Naive thymus-derived CD8-positive, alpha-beta T cell (primary cell): Measurements from ENCODE around the gene C5orf52. TPM values are rescaled to one million over a fixed set of nuclear protein-coding genes. Genes with fewer than 3 reads are reported as not detected.

ENCODE experiments used
- ATAC-seq, 2 donors: fragments of 150-1000 bp; cut with Tn5 transposase in 1 of 2; sonication (Bioruptor Pico), chemical (Tn5 transposase) in 1 of 2; 1 replicate in 1 of 2; 2 replicates in 1 of 2; pipeline ENCODE4 v1.10.0; 2021; ENCODE audit warnings: mild to moderate bottlenecking in 2 of 2, moderate library complexity in 2 of 2
- POLR2A ChIA-PET: fragments of 350-600 bp; sonication (Branson Sonifier 250); formaldehyde crosslinking; loops from one replicate; lab custom pipeline; 2021; ENCODE audit warnings: antibody characterized with exemption; lab: Charles Lee
- DNase-seq, 10 donors: peaks; one replicate each; pipeline versions ENCODE4 v3.0.0 to v3.0.0-alpha.2; 2020 to 2022
- H3K27ac Mint-ChIP-seq, 10 donors: one replicate each; pipeline ENCODE4 v1.8.0; 2020 to 2022; ENCODE audit warnings: mild to moderate bottlenecking in 10 of 10, mixed read lengths in 10 of 10, moderate library complexity in 4 of 10, inconsistent platforms in 1 of 10
- H3K27me3 Mint-ChIP-seq, 5 donors: one replicate each; pipeline ENCODE4 v1.8.0; 2021 to 2022; ENCODE audit warnings: mixed read lengths in 5 of 5
- H3K36me3 Mint-ChIP-seq, 3 donors: one replicate each; pipeline ENCODE4 v1.8.0; 2020 to 2022; ENCODE audit warnings: mixed read lengths in 3 of 3, mild to moderate bottlenecking in 2 of 3, inconsistent platforms in 1 of 3
- H3K4me1 Mint-ChIP-seq, 4 donors: one replicate each; pipeline ENCODE4 v1.8.0; 2021 to 2022; ENCODE audit warnings: mixed read lengths in 4 of 4
- H3K4me3 Mint-ChIP-seq, 10 donors: one replicate each; pipeline ENCODE4 v1.8.0; 2020 to 2022; ENCODE audit warnings: mild to moderate bottlenecking in 10 of 10, mixed read lengths in 10 of 10, moderate library complexity in 6 of 10, inconsistent platforms in 1 of 10
- H3K9me3 Mint-ChIP-seq, 9 donors: one replicate each; pipeline ENCODE4 v1.8.0; 2020 to 2022; ENCODE audit warnings: mixed read lengths in 9 of 9, mild to moderate bottlenecking in 3 of 9, inconsistent platforms in 1 of 9, moderate library complexity in 1 of 9
- polyA plus RNA-seq, 3 donors: library from polyadenylated mRNA; unstranded; fragments of 300-500 nt; fragmentation: Illumina TruSeq; gene quantifications; one replicate each; pipeline ENCODE4 v1.2.3, GENCODE V29; 2021
- total RNA-seq, 8 experiments: library from RNA in 2 of 8; stranded (reverse) in 2 of 8; gene quantifications; one replicate each; pipeline ENCODE4 v1.2.3 and lab custom pipeline; 2021 to 2026

C5orf52 gene
- total RNA-seq (not detected), polyA plus RNA-seq (not detected), total RNA-seq (lab: John Stamatoyannopoulos, UW) (0 reads per million in 6 experiments)

GRCh38 chr5:157670662-157671591, at the start of gene C5orf52:
Gene C5orf52, plus strand, starts transcription at chr5:157671533. Its CDS starts 82 bp downstream, at chr5:157671615.
- DNase-seq (no peak), ATAC-seq (peak; percentile 20 to 62)
- peaks cover 0 to 9% (median under 1%) of the 10 kb centered on the region in 9 donors for H3K9me3 Mint-ChIP-seq
- peak within 1 kb of the TSS; percentile 73 to 89 (median 81) for H3K4me3 Mint-ChIP-seq
- H3K4me1 Mint-ChIP-seq: peaks cover 20 to 28% (median 24%) of the 10 kb centered on the region in 4 donors
- peak within 1 kb of the TSS in 3 of 10 donors; percentile 48 to 59 (median 49) for H3K27ac Mint-ChIP-seq
- POLR2A ChIA-PET: interaction anchor here (0.5 kb wide), 1 partner anchor 139 kb away, joined by 4 read pairs; no protein-coding TSS in a partner anchor
- peaks cover 28 to 60% (median 38%) of the 10 kb centered on the region in 5 donors for H3K27me3 Mint-ChIP-seq
- H3K36me3 Mint-ChIP-seq: peaks cover 0 to 4% (median 4%) of the 10 kb centered on the region in 3 donors

- ATAC-seq: no peak
- Mint-ChIP-seq H3K27me3 (peaks cover 0 to 14% (median under 1%) of the 10 kb centered on the region in 5 donors), H3K4me3 (no peak overlapping the region), H3K36me3 (no peaks in the 10 kb centered on the region), H3K9me3 (peaks cover 0 to 21% (median 5%) of the 10 kb centered on the region in 9 donors), H3K4me1 (no peaks in the 10 kb centered on the region), H3K27ac (no peak overlapping the region)
- DNase-seq: no peak
- POLR2A ChIA-PET: no interaction called here
Observed at GRCh38 chr5:157624144-157624543, 47.2 kb upstream of the C5orf52 start.

- no peak for ATAC-seq
- no peak for DNase-seq
- POLR2A ChIA-PET: no interaction called here
- peaks cover 0 to 19% (median 7%) of the 10 kb centered on the region in 9 donors for H3K9me3 Mint-ChIP-seq
- H3K36me3 Mint-ChIP-seq: peaks cover 0 to 7% (median 0%) of the 10 kb centered on the region in 3 donors
- no peak overlapping the region for H3K27ac Mint-ChIP-seq
- no peak overlapping the region for H3K4me3 Mint-ChIP-seq
- H3K27me3 Mint-ChIP-seq: peaks cover 0 to 7% (median 0%) of the 10 kb centered on the region in 5 donors
- H3K4me1 Mint-ChIP-seq: peaks cover 0 to 3% (median 0%) of the 10 kb centered on the region in 4 donors
Observed at GRCh38 chr5:157626831-157627230, 44.5 kb upstream of the C5orf52 start.

- no peak for DNase-seq
- H3K27ac Mint-ChIP-seq: no peak overlapping the region
- H3K27me3 Mint-ChIP-seq: peaks cover 0 to 3% (median 0%) of the 10 kb centered on the region in 5 donors
- H3K36me3 Mint-ChIP-seq: peaks cover 0 to 7% (median 0%) of the 10 kb centered on the region in 3 donors
- POLR2A ChIA-PET: no interaction called here
- H3K4me1 Mint-ChIP-seq: peaks cover 0 to 3% (median 0%) of the 10 kb centered on the region in 4 donors
- no peak for ATAC-seq
- peaks cover 0 to 8% (median 0%) of the 10 kb centered on the region in 9 donors for H3K9me3 Mint-ChIP-seq
- H3K4me3 Mint-ChIP-seq: no peak overlapping the region
Observed at GRCh38 chr5:157630341-157630740, 41.0 kb upstream of the C5orf52 start.

- ATAC-seq: no peak
- no peaks in the 10 kb centered on the region for H3K4me1 Mint-ChIP-seq
- POLR2A ChIA-PET: no interaction called here
Observed at GRCh38 chr5:157640406-157641066, 30.8 kb upstream of the C5orf52 start.

GRCh38 chr5:157648275-157648990, 22.9 kb upstream of the C5orf52 start:
- POLR2A ChIA-PET: no interaction called here
- H3K4me3 Mint-ChIP-seq: no peak overlapping the region
- no peak for DNase-seq
- H3K27me3 Mint-ChIP-seq: peaks cover 0 to 2% (median under 1%) of the 10 kb centered on the region in 5 donors
- peaks cover 0 to 15% (median 6%) of the 10 kb centered on the region in 9 donors for H3K9me3 Mint-ChIP-seq
- H3K4me1 Mint-ChIP-seq: peaks cover 4 to 14% (median 13%) of the 10 kb centered on the region in 4 donors
- no peak for ATAC-seq
- peaks cover 0 to 9% (median 5%) of the 10 kb centered on the region in 3 donors for H3K36me3 Mint-ChIP-seq
- no peak overlapping the region for H3K27ac Mint-ChIP-seq

More at GRCh38 chr5:157640406-157641066, 30.8 kb upstream of the C5orf52 start:
- H3K27me3 Mint-ChIP-seq: peaks cover 0 to 9% (median 1%) of the 10 kb centered on the region in 5 donors
- no peak for DNase-seq
- H3K27ac Mint-ChIP-seq: no peak overlapping the region
- H3K36me3 Mint-ChIP-seq: no peaks in the 10 kb centered on the region
- no peaks in the 10 kb centered on the region for H3K9me3 Mint-ChIP-seq
- H3K4me3 Mint-ChIP-seq: no peak overlapping the region

GRCh38 chr5:157649101-157649500, 22.2 kb upstream of the C5orf52 start:
- DNase-seq: no peak
- POLR2A ChIA-PET: no interaction called here

GRCh38 chr5:157650991-157651611, 20.2 kb upstream of the C5orf52 start:
- H3K4me1 Mint-ChIP-seq: peaks cover 4 to 14% (median 13%) of the 10 kb centered on the region in 4 donors
- H3K27ac Mint-ChIP-seq: peak overlapping the region in 2 of 10 donors; percentile 81 to 83
- DNase-seq (no peak), ATAC-seq (no peak)
- peaks cover 0 to 15% (median 15%) of the 10 kb centered on the region in 3 donors for H3K36me3 Mint-ChIP-seq
- H3K4me3 Mint-ChIP-seq: peak overlapping the region in 8 of 10 donors; percentile 15 to 84 (median 75)
- peaks cover 0 to 3% (median 2%) of the 10 kb centered on the region in 5 donors for H3K27me3 Mint-ChIP-seq
- POLR2A ChIA-PET: interaction anchor here (0.6 to 1.7 kb wide), 2 partner anchors 31 to 92 kb away, joined by 5 to 8 read pairs; partner anchors contain the start of gene LSM11
- peaks cover 3 to 28% (median 15%) of the 10 kb centered on the region in 9 donors for H3K9me3 Mint-ChIP-seq

More at GRCh38 chr5:157649101-157649500, 22.2 kb upstream of the C5orf52 start:
- peaks cover 0 to 12% (median 7%) of the 10 kb centered on the region in 3 donors for H3K36me3 Mint-ChIP-seq
- peaks cover 0 to 3% (median 2%) of the 10 kb centered on the region in 5 donors for H3K27me3 Mint-ChIP-seq
- peaks cover 0 to 15% (median 10%) of the 10 kb centered on the region in 9 donors for H3K9me3 Mint-ChIP-seq
- H3K4me3 Mint-ChIP-seq: no peak overlapping the region
- peaks cover 4 to 14% (median 13%) of the 10 kb centered on the region in 4 donors for H3K4me1 Mint-ChIP-seq
- no peak overlapping the region for H3K27ac Mint-ChIP-seq
- ATAC-seq: no peak

- Mint-ChIP-seq H3K27ac (peak overlapping the region; percentile 8 to 92 (median 82)), H3K4me3 (peak overlapping the region; percentile 74 to 85 (median 81)), H3K27me3 (peaks cover 0 to 3% (median 2%) of the 10 kb centered on the region in 5 donors), H3K9me3 (peaks cover 6 to 35% (median 20%) of the 10 kb centered on the region in 9 donors), H3K36me3 (peaks cover 2 to 19% (median 18%) of the 10 kb centered on the region in 3 donors), H3K4me1 (peaks cover 4 to 14% (median 13%) of the 10 kb centered on the region in 4 donors)
- DNase-seq (peak; percentile 56 to 88 (median 73)), ATAC-seq (peak; percentile 98 to 99)
- POLR2A ChIA-PET: interaction anchor here (0.6 to 1.7 kb wide), 3 partner anchors 30 to 206 kb away, joined by 5 to 8 read pairs (median 5); partner anchors contain the start of gene LSM11
Observed at GRCh38 chr5:157651623-157652376, 19.5 kb upstream of the C5orf52 start.

- H3K4me3 Mint-ChIP-seq: peak within 1 kb of the TSS; percentile 74 to 85 (median 81)
- H3K27ac Mint-ChIP-seq: peak within 1 kb of the TSS; percentile 37 to 92 (median 82)
- H3K27me3 Mint-ChIP-seq: peaks cover 0 to 3% (median 2%) of the 10 kb centered on the region in 5 donors
- peaks cover 4 to 14% (median 13%) of the 10 kb centered on the region in 4 donors for H3K4me1 Mint-ChIP-seq
- DNase-seq (no peak), ATAC-seq (no peak)
- POLR2A ChIA-PET: interaction anchor here (1.7 kb wide), 1 partner anchor 91 kb away, joined by 8 read pairs; the partner anchor contains the start of gene LSM11
- H3K9me3 Mint-ChIP-seq: peaks cover 6 to 38% (median 20%) of the 10 kb centered on the region in 9 donors
- peaks cover 2 to 19% (median 18%) of the 10 kb centered on the region in 3 donors for H3K36me3 Mint-ChIP-seq
Observed at GRCh38 chr5:157652377-157652692, 19.0 kb upstream of the C5orf52 start, which contains the start of gene SOX30. Gene SOX30, minus strand, starts transcription at chr5:157652438. Its CDS starts 360 bp downstream, at chr5:157652078.
